GM21367 (cell line): ENCODE data around the gene CEMIP2.
"Not testable (repeated sequence)": the region's sequence is repeated elsewhere in the genome, so short reads cannot be mapped to it uniquely, and the experiment has no call there.

Source experiments
- ATAC-seq: cut with Tn5 transposase; IDR thresholded peaks from one replicate; pipeline ENCODE4 v1.9.1; 2021; ENCODE audit not compliant: unreplicated experiment

Gene CEMIP2

GRCh38 chr9:71681104-71681707 is 87.1 kb downstream of the CEMIP2 start:
- no peak for ATAC-seq

GRCh38 chr9:71680189-71680980 is 87.9 kb downstream of the CEMIP2 start:
- no peak for ATAC-seq

- ATAC-seq, result no peak
These were observed 89.3 kb downstream of the CEMIP2 start for GRCh38 chr9:71678999-71679398.

- no peak for ATAC-seq
These were observed 91.1 kb downstream of the CEMIP2 start for GRCh38 chr9:71677209-71677608.

GRCh38 chr9:71676460-71676859 is 91.9 kb downstream of the CEMIP2 start:
- ATAC-seq, result no peak

GRCh38 chr9:71675857-71676165 is 92.5 kb downstream of the CEMIP2 start:
- no peak for ATAC-seq

- no peak for ATAC-seq
These were observed 93.0 kb downstream of the CEMIP2 start for GRCh38 chr9:71675105-71675856.

- ATAC-seq, result no peak
These were observed 95.7 kb downstream of the CEMIP2 start for GRCh38 chr9:71672573-71672972.

GRCh38 chr9:71671289-71671688 is 97.0 kb downstream of the CEMIP2 start:
- no peak for ATAC-seq

- no peak for ATAC-seq
These were observed 98.2 kb downstream of the CEMIP2 start for GRCh38 chr9:71670121-71670520.

- no peak for ATAC-seq
These were observed 98.9 kb downstream of the CEMIP2 start for GRCh38 chr9:71669284-71669995.

- ATAC-seq, result no peak
These were observed 99.6 kb downstream of the CEMIP2 start for GRCh38 chr9:71668717-71669116.

- no peak for ATAC-seq
These were observed 103.1 kb downstream of the CEMIP2 start for GRCh38 chr9:71665247-71665646.

GRCh38 chr9:71664566-71664965 is 103.7 kb downstream of the CEMIP2 start:
- ATAC-seq, result no peak

- ATAC-seq, result no peak
These were observed 104.3 kb downstream of the CEMIP2 start for GRCh38 chr9:71663931-71664459.

- ATAC-seq, result no peak
These were observed 105.1 kb downstream of the CEMIP2 start for GRCh38 chr9:71663216-71663615.

GRCh38 chr9:71662082-71662481 is 106.2 kb downstream of the CEMIP2 start:
- ATAC-seq, result no peak

- ATAC-seq, result not testable (repeated sequence)
These were observed 111.0 kb downstream of the CEMIP2 start for GRCh38 chr9:71657276-71657675.

GRCh38 chr9:71656496-71656895 is 111.8 kb downstream of the CEMIP2 start:
- ATAC-seq, result no peak

- no peak for ATAC-seq
These were observed 112.5 kb downstream of the CEMIP2 start for GRCh38 chr9:71655778-71656177.

- ATAC-seq, result no peak
These were observed 113.2 kb downstream of the CEMIP2 start for GRCh38 chr9:71655141-71655540.
